K562 (cell line): ENCODE measurements around the gene SAPCD1. TPM values are rescaled to one million over a fixed set of nuclear protein-coding genes. Genes with fewer than 3 reads are reported as not detected.

ENCODE experiments used
- ADNP ChIP-seq: fragments of 200-800 bp; sonication (Bioruptor generic); IDR thresholded peaks from 2 replicates; pipeline ENCODE4 v1.6.1; 2016; ENCODE audit warnings: missing genetic modification characterization, missing compliant biosample characterization
- ARID3A ChIP-seq: IDR thresholded peaks from 2 replicates; pipeline ENCODE4 v1.6.1; 2012; ENCODE audit warnings: low read depth, low read length, improper control_type of control experiment, borderline replicate concordance
- ATF2 ChIP-seq: sonication (generic); formaldehyde crosslinking; IDR thresholded peaks from 2 replicates; pipeline ENCODE4 v1.8.1; 2022; ENCODE audit warnings: missing genetic modification reagents
- BRF1 ChIP-seq: IDR thresholded peaks from 3 replicates; pipeline ENCODE4 v1.6.1; 2011; ENCODE audit warnings: borderline replicate concordance, mild to moderate bottlenecking; ENCODE audit not compliant: insufficient read length; ENCODE audit errors: extremely low read depth
- ELF4 ChIP-seq: fragments of 450-650 bp; formaldehyde crosslinking; IDR thresholded peaks from 2 replicates; pipeline ENCODE4 v1.4.0; 2022; ENCODE audit warnings: missing genetic modification characterization
- ELK1 ChIP-seq: sonication (generic); formaldehyde crosslinking; IDR thresholded peaks from 2 replicates; pipeline ENCODE4 v1.8.1; 2022; ENCODE audit warnings: missing genetic modification reagents
- EP300 ChIP-seq: IDR thresholded peaks from 2 replicates; pipeline ENCODE4 v1.6.1; 2012; ENCODE audit warnings: low read length, improper control_type of control experiment
- GATAD2A ChIP-seq: fragments of 450-650 bp; IDR thresholded peaks from 2 replicates; pipeline ENCODE4 v1.6.1; 2017
- KDM2B ChIP-seq: fragments of 250-450 bp; sonication (Bioruptor Pico); IDR thresholded peaks from 2 replicates; pipeline ENCODE4 v1.8.0; 2021; ENCODE audit warnings: mild to moderate bottlenecking, moderate library complexity
- LARP7 ChIP-seq: fragments of 450-650 bp; IDR thresholded peaks from 2 replicates; pipeline ENCODE4 v1.6.1; 2016
- MAZ ChIP-seq, 2 experiments: fragments of 450-650 bp in 1 of 2; sonication (generic) in 1 of 2; formaldehyde crosslinking; IDR thresholded peaks in 1 of 2; conservative IDR thresholded peaks in 1 of 2; 2 replicates each; pipeline versions ENCODE4 v1.4.0 to v1.5.0; 2020; ENCODE audit warnings: mild to moderate bottlenecking in 1 of 2, missing genetic modification reagents in 1 of 2
- MYBL2 ChIP-seq, 2 experiments: fragments of 450-650 bp in 1 of 2; sonication (generic) in 1 of 2; formaldehyde crosslinking in 1 of 2; IDR thresholded peaks; 2 replicates each; pipeline versions ENCODE4 v1.6.1 to v1.8.1; 2017 to 2022; ENCODE audit warnings: borderline replicate concordance in 1 of 2, inconsistent platforms in 1 of 2, low read depth in 1 of 2, mild to moderate bottlenecking in 1 of 2, missing genetic modification reagents in 1 of 2, moderate library complexity in 1 of 2
- NFE2L1 ChIP-seq: fragments of 450-650 bp; IDR thresholded peaks from 2 replicates; pipeline ENCODE4 v1.6.1; 2016; ENCODE audit warnings: missing genetic modification characterization, low read depth, mild to moderate bottlenecking, missing compliant biosample characterization, moderate library complexity, borderline replicate concordance
- NR4A1 ChIP-seq, 2 experiments: fragments of 250-450 bp in 1 of 2; fragments of 450-650 bp in 1 of 2; sonication (Bioruptor Pico) in 1 of 2; IDR thresholded peaks; 2 replicates each; pipeline versions ENCODE4 v1.4.0 to v1.6.1; 2016 to 2020; ENCODE audit warnings: mild to moderate bottlenecking in 2 of 2, missing compliant biosample characterization in 1 of 2, missing genetic modification characterization in 1 of 2, moderate library complexity in 1 of 2
- PHTF2 ChIP-seq: fragments of 250-450 bp; sonication (Bioruptor Pico); IDR thresholded peaks from 2 replicates; pipeline ENCODE4 v1.5.0; 2021; ENCODE audit warnings: mild to moderate bottlenecking
- PKNOX1 ChIP-seq: fragments of 450-650 bp; IDR thresholded peaks from 2 replicates; pipeline ENCODE4 v1.6.1; 2016
- RFX1 ChIP-seq: fragments of 450-650 bp; IDR thresholded peaks from 2 replicates; pipeline ENCODE4 v1.6.1; 2016; ENCODE audit warnings: mild to moderate bottlenecking, moderate library complexity
- SMAD4 ChIP-seq: fragments of 250-450 bp; sonication (Bioruptor Pico); conservative IDR thresholded peaks from 2 replicates; pipeline ENCODE4 v1.8.0; 2021; ENCODE audit warnings: inconsistent platforms, mild to moderate bottlenecking, moderate library complexity
- SREBF2 ChIP-seq: sonication (generic); formaldehyde crosslinking; IDR thresholded peaks from 2 replicates; pipeline ENCODE4 v1.4.0; 2020; ENCODE audit warnings: mild to moderate bottlenecking, missing genetic modification reagents
- TAF9B ChIP-seq: fragments of 450-650 bp; IDR thresholded peaks from 2 replicates; pipeline ENCODE4 v1.6.1; 2018; ENCODE audit warnings: mild to moderate bottlenecking; ENCODE audit not compliant: partially characterized antibody
- TCF3 ChIP-seq: sonication (generic); formaldehyde crosslinking; IDR thresholded peaks from 2 replicates; pipeline ENCODE4 v1.4.0; 2020; ENCODE audit warnings: mild to moderate bottlenecking, missing genetic modification reagents
- TGIF2 ChIP-seq: sonication (generic); formaldehyde crosslinking; IDR thresholded peaks from 2 replicates; pipeline ENCODE4 v1.8.1; 2022; ENCODE audit warnings: mild to moderate bottlenecking, missing genetic modification reagents, moderate library complexity
- YBX1 ChIP-seq: fragments of 450-650 bp; IDR thresholded peaks from 2 replicates; pipeline ENCODE4 v1.7.1; 2016; ENCODE audit warnings: mild to moderate bottlenecking
- ZNF384 ChIP-seq: IDR thresholded peaks from 2 replicates; pipeline ENCODE4 v1.6.1; 2012; ENCODE audit warnings: low read depth, low read length, improper control_type of control experiment
- ZNF717 ChIP-seq: fragments of 250-450 bp; sonication (Bioruptor Pico); IDR thresholded peaks from 2 replicates; pipeline ENCODE4 v1.5.0; 2021
- polyA plus RNA-seq, 8 experiments: library from polyadenylated mRNA; depleted of rRNA in 4 of 8; stranded (reverse) in 5 of 8; unstranded in 3 of 8; fragments of >200 nt; fragmentation: Nextera tagmentation in 2 of 8; fragmentation: Illumina TruSeq in 1 of 8; extraction: Ambion mirVana in 2 of 8; extraction: Trizol in 1 of 8; gene quantifications; 2 replicates each; pipeline versions ENCODE4 v1.2.1 to v1.2.3, GENCODE V29; 2011 to 2014; ENCODE audit warnings: inconsistent platforms in 1 of 8, missing spikeins in 1 of 8
- total RNA-seq, 7 experiments: library from RNA; depleted of rRNA in 6 of 7; stranded (reverse); fragments of >200 nt in 6 of 7; fragmentation: Illumina TruSeq in 2 of 7; extraction: Trizol in 2 of 7; gene quantifications; 2 replicates each; pipeline versions ENCODE4 v1.2.1 to v1.2.3, GENCODE V29; 2011 to 2021; ENCODE audit warnings: low replicate concordance in 1 of 7

SAPCD1 gene
- total and polyA plus RNA-seq, 9 of the 15 experiments (the other 6 are each of a cell fraction or from before 2014, with no cell fraction given) = 2.6 to 30.2 (median 7.4) TPM

- TF ChIP-seq MYBL2 (IDR thresholded peaks at IDR 0.05; ENCODE audit: low read depth) = no peak
- TF ChIP-seq MYBL2 (CRISPR knock-in tag; IDR thresholded peaks at IDR 0.05; ENCODE audit: borderline replicate concordance) = no peak
- no peak for TF ChIP-seq YBX1
- peak; percentile 25; the same call in 1 of the 2 replicates for TF ChIP-seq PKNOX1
- no peak for TF ChIP-seq RFX1
- no peak for TF ChIP-seq ZNF717 (CRISPR knock-in tag)
- peak; percentile 14; the same call in 1 of the 2 replicates for TF ChIP-seq EP300
- TF ChIP-seq TGIF2 (CRISPR knock-in tag) = no peak
- TF ChIP-seq ADNP (tag) = no peak
- TF ChIP-seq ELK1 (CRISPR knock-in tag) = no peak
- peak; percentile 5; the same call in 1 of the 2 replicates for TF ChIP-seq TCF3 (CRISPR knock-in tag)
- no peak for TF ChIP-seq TAF9B
- no peak for TF ChIP-seq LARP7
- TF ChIP-seq GATAD2A = no peak
- no peak for TF ChIP-seq SREBF2
- no peak for TF ChIP-seq KDM2B (CRISPR knock-in tag)
- no peak for TF ChIP-seq NFE2L1
- TF ChIP-seq PHTF2 (CRISPR knock-in tag) = no peak
- TF ChIP-seq NR4A1 (CRISPR knock-in tag; IDR thresholded peaks at IDR 0.05) = no peak
- no peak for TF ChIP-seq NR4A1 (tag; IDR thresholded peaks at IDR 0.05)
- TF ChIP-seq MAZ (CRISPR knock-in tag; conservative IDR thresholded peaks at IDR 0.05 in 1 of 2, IDR thresholded peaks at IDR 0.05 in 1 of 2) = 0 out of 4 replicates have a peak, but pooled peaks of 1 of the 2 experiments have one; percentile 50
- no peak for TF ChIP-seq BRF1
- no peak for TF ChIP-seq ATF2
- no peak for TF ChIP-seq ARID3A
- peak; percentile 59; the same call in 1 of the 2 replicates for TF ChIP-seq ELF4
- no peak for TF ChIP-seq ZNF384
- TF ChIP-seq SMAD4 (CRISPR knock-in tag) = no peak; the same call in none of the 2 replicates
Observed at GRCh38 chr6:31794294-31794865, 31.9 kb downstream of the SAPCD1 start (continued).
